ENCODE results near the gene KLK11.

GRCh38 chr19:51065221-51065960 lies 39.0 kb upstream of the KLK11 start:
- TF ChIP-seq CTCF (IDR thresholded peaks at IDR 0.05) (no peak), POLR2A (IDR thresholded peaks at IDR 0.05) (no peak)
